ENCODE results near the gene ELOVL1. TPM values are rescaled to one million over a fixed set of nuclear protein-coding genes. Genes with fewer than 3 reads are reported as not detected.

Gene ELOVL1
- total RNA-seq, 2 donors from 2014 or later: 24.3 to 41.4 TPM

- no peaks in the 10 kb centered on the region for H3K27me3 ChIP-seq
- no peak overlapping the region for H3K27ac ChIP-seq
- DNase-seq (ENCODE audit: low spot score): no peak
- no peak for TF ChIP-seq CTCF (IDR thresholded peaks at IDR 0.05)
- no peaks in the 10 kb centered on the region for H3K9me3 ChIP-seq
- peaks cover 0 to 7% of the 10 kb centered on the region in 2 donors for H3K4me1 ChIP-seq
- H3K36me3 ChIP-seq: peaks cover 5% of the 10 kb centered on the region
- H3K4me3 ChIP-seq: no peak overlapping the region
These were observed 27.7 kb upstream of the ELOVL1 start for GRCh38 chr1:43395523-43395922.

GRCh38 chr1:43392702-43393101, 24.9 kb upstream of the ELOVL1 start:
- TF ChIP-seq CTCF (IDR thresholded peaks at IDR 0.05): no peak
- Histone ChIP-seq H3K4me1 (peaks cover 0 to 25% of the 10 kb centered on the region in 2 donors), H3K9me3 (no peaks in the 10 kb centered on the region), H3K27ac (no peak overlapping the region), H3K36me3 (peaks cover 5% of the 10 kb centered on the region), H3K27me3 (no peaks in the 10 kb centered on the region), H3K4me3 (no peak overlapping the region)
- no peak for DNase-seq (ENCODE audit: low spot score)

GRCh38 chr1:43389326-43390313, 21.8 kb upstream of the ELOVL1 start, which contains the start of the genes MED8 and SZT2:
MED8 (minus strand) TSS chr1:43389800; CDS start chr1:43389764, 36 bp downstream.
SZT2 (plus strand) TSS chr1:43389899; CDS start chr1:43389969, 70 bp downstream.
- Histone ChIP-seq H3K27ac (peak within 1 kb of the TSS; percentile 84 to 85), H3K36me3 (peaks cover 30% of the 10 kb centered on the region), H3K27me3 (no peaks in the 10 kb centered on the region), H3K9me3 (no peaks in the 10 kb centered on the region), H3K4me1 (peaks cover 0 to 27% of the 10 kb centered on the region in 2 donors), H3K4me3 (peak within 1 kb of the TSS; percentile 62 to 91)
- no peak for TF ChIP-seq CTCF (IDR thresholded peaks at IDR 0.05)
- peak; percentile 98 for DNase-seq (ENCODE audit: low spot score)

- no peaks in the 10 kb centered on the region for H3K9me3 ChIP-seq
- H3K36me3 ChIP-seq: peaks cover 40% of the 10 kb centered on the region
- H3K4me3 ChIP-seq: peak overlapping the region; percentile 62 to 91
- no peaks in the 10 kb centered on the region for H3K27me3 ChIP-seq
- no peak for TF ChIP-seq CTCF (IDR thresholded peaks at IDR 0.05)
- peaks cover 0 to 28% of the 10 kb centered on the region in 2 donors for H3K4me1 ChIP-seq
- H3K27ac ChIP-seq: peak overlapping the region in 1 of 2 donors; percentile 85
- no peak for DNase-seq (ENCODE audit: low spot score)
These were observed 20.8 kb upstream of the ELOVL1 start for GRCh38 chr1:43388613-43389012.

- H3K27me3 ChIP-seq: no peaks in the 10 kb centered on the region
- H3K27ac ChIP-seq: no peak overlapping the region
- no peaks in the 10 kb centered on the region for H3K9me3 ChIP-seq
- no peak for DNase-seq (ENCODE audit: low spot score)
- H3K36me3 ChIP-seq: peaks cover 45% of the 10 kb centered on the region
- H3K4me1 ChIP-seq: peaks cover 0 to 34% of the 10 kb centered on the region in 2 donors
- TF ChIP-seq CTCF (IDR thresholded peaks at IDR 0.05): no peak
- H3K4me3 ChIP-seq: no peak overlapping the region
These were observed 20.3 kb upstream of the ELOVL1 start for GRCh38 chr1:43387976-43388599.

All from right atrium auricular region (tissue), 2 donors.